ENCODE results near the gene GTF3C5. TPM values are rescaled to one million over a fixed set of nuclear protein-coding genes. Genes with fewer than 3 reads are reported as not detected.

The GTF3C5 gene
- total and polyA plus RNA-seq, 4 donors: 17.8 to 91.6 (median 39.2) TPM

GRCh38 chr9:133106511-133107244 is 75.9 kb downstream of the GTF3C5 start:
- Histone ChIP-seq H3K36me3 (ENCODE audit: control insufficient read depth in 1 of 2, insufficient read depth in 2 of 2, low read length in 1 of 2) (peaks cover 0 to 9% of the 10 kb centered on the region in 2 donors), H3K9me3 (ENCODE audit: control insufficient read depth, low read length) (no peaks in the 10 kb centered on the region), H3K27me3 (ENCODE audit: control insufficient read depth in 1 of 2, insufficient read depth in 2 of 2, low read length in 1 of 2) (no peaks in the 10 kb centered on the region), H3K4me1 (ENCODE audit: control insufficient read depth in 1 of 2, insufficient read depth in 2 of 2, low read length in 2 of 2) (no peaks in the 10 kb centered on the region), H3K27ac (ENCODE audit: low read depth in 1 of 2, low read length in 2 of 2) (no peak overlapping the region), H3K4me3 (ENCODE audit: low read length in 2 of 2) (no peak overlapping the region)
- ATAC-seq (ENCODE audit: low FRiP score): no peak
- intact Hi-C loops (cut with DNase I): loop anchor here in 1 of 2 donors (10.0 kb wide), 1 partner anchor 72 kb away; the partner anchor contains the start of gene GTF3C5
- WGBS, 2 donors: 92 to 94% methylated on average over 17 of the region's 17 CpGs
- peak; percentile 40 to 63 for DNase-seq

- Histone ChIP-seq H3K9me3 (ENCODE audit: control insufficient read depth, low read length) (no peaks in the 10 kb centered on the region), H3K4me1 (ENCODE audit: control insufficient read depth in 1 of 2, insufficient read depth in 2 of 2, low read length in 2 of 2) (no peaks in the 10 kb centered on the region), H3K27ac (ENCODE audit: low read depth in 1 of 2, low read length in 2 of 2) (no peak overlapping the region), H3K27me3 (ENCODE audit: control insufficient read depth in 1 of 2, insufficient read depth in 2 of 2, low read length in 1 of 2) (no peaks in the 10 kb centered on the region), H3K36me3 (ENCODE audit: control insufficient read depth in 1 of 2, insufficient read depth in 2 of 2, low read length in 1 of 2) (peaks cover 0 to 9% of the 10 kb centered on the region in 2 donors), H3K4me3 (ENCODE audit: low read length in 2 of 2) (no peak overlapping the region)
- peak; percentile 36 to 38 for DNase-seq
- WGBS, 2 donors: 93 to 95% methylated on average over 13 of the region's 13 CpGs
- intact Hi-C loops (cut with DNase I): loop anchor here in 1 of 2 donors (10.0 kb wide), 1 partner anchor 72 kb away; the partner anchor contains the start of gene GTF3C5
- no peak for ATAC-seq (ENCODE audit: low FRiP score)
Observed at GRCh38 chr9:133107245-133107722, 76.5 kb downstream of the GTF3C5 start.

Small RNA genes lying within 50 kb of the gene (microRNA-seq; reads per million reads assigned to microRNA genes)
- 0 to 0.60 reads per million in 2 donors for gene MIR6877

Other genes starting within 250 kb of the GTF3C5 start
- gene AK8, start 152.7 kb upstream of the GTF3C5 start, total RNA-seq: under 1 TPM; 0.71 to 0.72 TPM
- gene AK8, start 152.7 kb upstream of the GTF3C5 start, polyA plus RNA-seq: under 1 TPM in 1 of 2 donors, not detected in 1; 0.38 TPM
- gene SPACA9, start 152.1 kb upstream of the GTF3C5 start, total RNA-seq: 1 to 10 TPM; 2.3 to 5.5 TPM
- gene SPACA9, start 152.1 kb upstream of the GTF3C5 start, polyA plus RNA-seq: 1 to 10 TPM; 4.6 to 7.9 TPM
- gene TSC1, start 86.4 kb upstream of the GTF3C5 start, total RNA-seq: 10 to 100 TPM; 37.4 to 61.3 TPM
- gene TSC1, start 86.4 kb upstream of the GTF3C5 start, polyA plus RNA-seq: 10 to 100 TPM in 1 of 2 donors, 1 to 10 TPM in 1; 8.9 to 22.9 TPM
- gene GFI1B, start 52.3 kb upstream of the GTF3C5 start, total RNA-seq: not detected
- gene GFI1B, start 52.3 kb upstream of the GTF3C5 start, polyA plus RNA-seq: not detected
- 1 to 10 TPM; 3.6 to 4.5 TPM for gene CEL, start 31.0 kb downstream of the GTF3C5 start, total RNA-seq
- gene CEL, start 31.0 kb downstream of the GTF3C5 start, polyA plus RNA-seq: 1 to 10 TPM; 1.5 to 3.9 TPM
- gene RALGDS, start 90.2 kb downstream of the GTF3C5 start, total RNA-seq: 10 to 100 TPM; 32.7 to 61.2 TPM
- gene RALGDS, start 90.2 kb downstream of the GTF3C5 start, polyA plus RNA-seq: 10 to 100 TPM; 19.4 to 20.0 TPM
- gene GBGT1, start 132.9 kb downstream of the GTF3C5 start, total RNA-seq: 10 to 100 TPM; 12.9 to 28.9 TPM
- gene GBGT1, start 132.9 kb downstream of the GTF3C5 start, polyA plus RNA-seq: 1 to 10 TPM; 2.8 to 5.5 TPM
- gene OBP2B, start 178.3 kb downstream of the GTF3C5 start, total RNA-seq: not detected
- not detected for gene OBP2B, start 178.3 kb downstream of the GTF3C5 start, polyA plus RNA-seq
- gene ABO, start 244.2 kb downstream of the GTF3C5 start, total RNA-seq: 1 to 10 TPM; 1.4 to 3.3 TPM
- gene ABO, start 244.2 kb downstream of the GTF3C5 start, polyA plus RNA-seq: 1 to 10 TPM in 1 of 2 donors, under 1 TPM in 1; 0.43 to 1.8 TPM